H1 (cell line): ENCODE measurements around the gene KIF5A.

Source experiments
- BCL11A ChIP-seq, 2 experiments: IDR thresholded peaks; one replicate each; pipeline ENCODE4 v1.6.1; 2011; ENCODE audit warnings: low read depth in 2 of 2, low read length in 2 of 2, mild to moderate bottlenecking in 2 of 2
- CBX5 ChIP-seq: fragments of 300-800, 300-1000 bp; sonication (generic); IDR thresholded peaks from 2 replicates; pipeline ENCODE4 v1.7.1; 2016; ENCODE audit warnings: antibody characterized with exemption, low read length, low read depth
- CTCF ChIP-seq, 3 experiments: IDR thresholded peaks; 1 replicate in 2 of 3; 2 replicates in 1 of 3; pipeline versions ENCODE4 v1.5.1 to v1.6.1; 2011; ENCODE audit warnings: low read length in 3 of 3, mild to moderate bottlenecking in 3 of 3, inconsistent platforms in 2 of 3, low read depth in 1 of 3, moderate library complexity in 1 of 3; ENCODE audit not compliant: insufficient read depth in 1 of 3; ENCODE audit errors: control extremely low read depth in 1 of 3
- EP300 ChIP-seq, 2 experiments: IDR thresholded peaks; 1 replicate in 1 of 2; 2 replicates in 1 of 2; pipeline ENCODE4 v1.6.1; 2011 to 2012; ENCODE audit warnings: low read depth in 2 of 2, low read length in 2 of 2, mild to moderate bottlenecking in 2 of 2, borderline replicate concordance in 1 of 2, inconsistent platforms in 1 of 2, moderate library complexity in 1 of 2
- EZH2 ChIP-seq: fragments of 200-600 bp; sonication (generic); IDR thresholded peaks from 2 replicates; pipeline ENCODE4 v1.7.1; 2012; ENCODE audit warnings: low read depth, mild to moderate bottlenecking, moderate library complexity, low read length, inconsistent platforms; ENCODE audit not compliant: severe bottlenecking
- RNF2 ChIP-seq: fragments of 200-900, 300-1000 bp; sonication (generic); IDR thresholded peaks from 2 replicates; pipeline ENCODE4 v1.7.1; 2016; ENCODE audit warnings: borderline replicate concordance, low read depth, mild to moderate bottlenecking, antibody characterized with exemption, low read length; ENCODE audit not compliant: poor library complexity, severe bottlenecking; ENCODE audit errors: missing control alignments
- SIN3A ChIP-seq, 2 experiments: IDR thresholded peaks in 1 of 2; conservative IDR thresholded peaks in 1 of 2; 2 replicates each; pipeline ENCODE4 v1.6.1; 2011 to 2012; ENCODE audit warnings: low read length in 2 of 2, improper control_type of control experiment in 1 of 2, low read depth in 1 of 2, mild to moderate bottlenecking in 1 of 2
- SRF ChIP-seq: IDR thresholded peaks from 2 replicates; pipeline ENCODE4 v1.6.1; 2011; ENCODE audit warnings: mild to moderate bottlenecking, low read depth, low read length, moderate library complexity
- SUZ12 ChIP-seq: fragments of 200-600 bp; sonication (generic); IDR thresholded peaks from 2 replicates; pipeline ENCODE4 v1.6.1; 2012; ENCODE audit warnings: mild to moderate bottlenecking, inconsistent platforms, low read length, moderate library complexity, mixed read lengths

- TF ChIP-seq BCL11A (IDR thresholded peaks at IDR 0.05; ENCODE audit: low read depth in 2 of 2, low read length in 2 of 2) (no peak), RNF2 (no peak), CTCF (IDR thresholded peaks at IDR 0.05; ENCODE audit: control extremely low read depth in 1 of 3, insufficient read depth in 1 of 3, low read depth in 1 of 3, low read length in 3 of 3) (no peak), SUZ12 (no peak), SIN3A (conservative IDR thresholded peaks at IDR 0.05 in 1 of 2, IDR thresholded peaks at IDR 0.05 in 1 of 2; ENCODE audit: low read depth in 1 of 2, low read length in 2 of 2) (peak in 1 of 2 experiments; percentile 64; a peak in 2 of 4 replicates), SRF (no peak), CBX5 (no peak), EP300 (IDR thresholded peaks at IDR 0.05; ENCODE audit: borderline replicate concordance in 1 of 2, low read depth in 2 of 2, low read length in 2 of 2) (no peak), EZH2 (no peak)
These were observed 54.7 kb downstream of the KIF5A start, which contains the start of gene DTX3 for GRCh38 chr12:57604454-57604991.
